ENCODE data around the gene PRKACG.
A peak's percentile ranks its signal among the peaks of the same experiment; 100 is the strongest.
"Not testable (repeated sequence)": the region's sequence is repeated elsewhere in the genome, so short reads cannot be mapped to it uniquely, and the experiment has no call there.

PRKACG gene

GRCh38 chr9:69014013-69014412 lies at the start of gene PRKACG:
TSS of gene PRKACG (minus strand) at chr9:69014113. CDS start at chr9:69014092, 21 bp downstream.
- DNase-seq, result no peak

- DNase-seq, result no peak
These were observed 48.3 kb upstream of the PRKACG start for GRCh38 chr9:69062195-69062594.

- DNase-seq, result no peak
These were observed 46.9 kb upstream of the PRKACG start for GRCh38 chr9:69060766-69061165.

- DNase-seq, result no peak
These were observed 44.2 kb upstream of the PRKACG start for GRCh38 chr9:69058101-69058500.

GRCh38 chr9:69056191-69056815 lies 42.4 kb upstream of the PRKACG start:
- no peak for DNase-seq

GRCh38 chr9:69054989-69055388 lies 41.1 kb upstream of the PRKACG start:
- DNase-seq, result no peak

GRCh38 chr9:69050936-69051335 lies 37.0 kb upstream of the PRKACG start:
- not testable (repeated sequence) for DNase-seq

- DNase-seq, result no peak
These were observed 35.2 kb upstream of the PRKACG start for GRCh38 chr9:69049094-69049493.

- no peak for DNase-seq
These were observed 33.5 kb upstream of the PRKACG start for GRCh38 chr9:69047371-69047770.

- no peak for DNase-seq
These were observed 32.8 kb upstream of the PRKACG start for GRCh38 chr9:69046723-69047122.

- no peak for DNase-seq
These were observed 31.9 kb upstream of the PRKACG start for GRCh38 chr9:69045821-69046220.

GRCh38 chr9:69044240-69045219 lies 30.6 kb upstream of the PRKACG start:
- peak; percentile 90 for DNase-seq

- no peak for DNase-seq
These were observed 26.7 kb upstream of the PRKACG start for GRCh38 chr9:69040646-69041045.

GRCh38 chr9:69036799-69037198 lies 22.9 kb upstream of the PRKACG start:
- DNase-seq, result no peak

GRCh38 chr9:69036309-69036708 lies 22.4 kb upstream of the PRKACG start:
- peak; percentile 22 for DNase-seq

- DNase-seq, result peak; percentile 78
These were observed 21.8 kb upstream of the PRKACG start, which contains the start of gene FXN for GRCh38 chr9:69035438-69036308. TSS of gene FXN (plus strand) at chr9:69035752. CDS start at chr9:69035783, 31 bp downstream.

- DNase-seq, result no peak
These were observed 20.2 kb upstream of the PRKACG start for GRCh38 chr9:69034071-69034470.

GRCh38 chr9:69030851-69031645 lies 17.1 kb upstream of the PRKACG start:
- DNase-seq, result no peak

- no peak for DNase-seq
These were observed 15.6 kb upstream of the PRKACG start for GRCh38 chr9:69029535-69029934.

- peak; percentile 9 for DNase-seq
These were observed 14.8 kb upstream of the PRKACG start for GRCh38 chr9:69028754-69029153.

- peak; percentile 73 for DNase-seq
These were observed 13.6 kb upstream of the PRKACG start for GRCh38 chr9:69027355-69028097.
